ENCODE measurements around the gene GMDS.

- TF ChIP-seq CTCF (IDR thresholded peaks at IDR 0.05 in 4 of 5, conservative IDR thresholded peaks at IDR 0.05 in 1 of 5) (no peak), POLR2A (IDR thresholded peaks at IDR 0.05) (no peak)
Measured at GRCh38 chr6:1738558-1739081, 506.8 kb downstream of the GMDS start.

Measured in gastrocnemius medialis (tissue), 4 donors.